GM19455 (cell line): ENCODE data around the gene PSMD13.
"Not testable (repeated sequence)": the region's sequence is repeated elsewhere in the genome, so short reads cannot be mapped to it uniquely, and the experiment has no call there.

Experiments used
- ATAC-seq: cut with Tn5 transposase; IDR thresholded peaks from one replicate; pipeline ENCODE4 v1.9.1; 2021; ENCODE audit not compliant: unreplicated experiment

PSMD13 gene

DNA sequence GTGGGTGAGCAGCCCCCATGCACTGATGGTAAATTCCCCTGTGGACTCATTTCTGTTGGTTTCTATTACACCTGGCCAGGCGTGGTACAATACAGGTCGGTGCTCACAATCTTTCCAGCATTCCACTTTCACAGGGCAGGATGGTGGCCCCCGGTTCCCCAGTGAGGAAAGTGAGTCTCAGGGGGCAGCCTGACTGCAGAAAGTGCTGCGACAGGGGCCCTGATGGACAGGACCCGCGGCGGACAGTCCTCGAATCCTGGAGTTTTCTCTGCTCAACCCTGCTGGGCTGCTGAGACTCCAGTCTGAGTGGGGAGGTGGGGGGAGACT, 49.1 kb downstream of the PSMD13 start:
- no peak for ATAC-seq

DNA sequence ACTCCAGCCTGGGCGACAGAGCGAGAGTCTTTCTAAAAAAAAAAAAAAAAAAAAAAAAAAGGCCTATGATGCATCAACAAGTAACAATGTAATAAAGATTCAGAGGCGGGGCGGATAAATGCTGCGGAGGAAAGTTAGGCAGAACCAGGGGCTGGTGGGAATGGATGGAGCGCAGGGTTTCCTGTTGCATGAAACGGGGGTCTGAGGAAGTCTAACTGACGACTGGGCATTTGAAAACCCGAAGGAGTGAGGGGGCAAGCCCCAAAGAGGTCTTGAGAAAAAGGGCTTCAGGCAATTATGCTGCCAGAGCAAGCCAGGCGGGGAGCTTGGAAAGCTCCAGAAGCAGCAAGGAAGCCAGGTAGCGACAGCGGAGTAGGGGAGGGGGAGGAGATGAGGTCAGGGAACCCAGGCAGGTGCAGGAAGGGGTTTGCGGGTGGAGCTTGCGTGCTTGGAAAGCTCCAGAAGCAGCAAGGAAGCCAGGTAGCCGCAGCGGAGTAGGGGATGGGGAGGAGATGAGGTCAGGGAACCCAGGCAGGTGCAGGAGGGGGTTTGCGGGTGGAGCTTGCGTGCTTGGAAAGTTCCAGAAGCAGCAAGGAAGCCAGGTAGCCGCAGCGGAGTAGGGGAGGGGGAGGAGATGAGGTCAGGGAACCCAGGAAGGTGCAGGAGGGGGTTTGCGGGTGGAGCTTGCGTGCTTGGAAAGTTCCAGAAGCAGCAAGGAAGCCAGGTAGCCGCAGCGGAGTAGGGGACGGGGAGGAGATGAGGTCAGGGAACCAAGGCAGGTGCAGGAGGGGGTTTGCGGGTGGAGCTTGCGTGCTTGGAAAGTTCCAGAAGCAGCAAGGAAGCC, 50.4 kb downstream of the PSMD13 start:
- not testable (repeated sequence) for ATAC-seq

DNA sequence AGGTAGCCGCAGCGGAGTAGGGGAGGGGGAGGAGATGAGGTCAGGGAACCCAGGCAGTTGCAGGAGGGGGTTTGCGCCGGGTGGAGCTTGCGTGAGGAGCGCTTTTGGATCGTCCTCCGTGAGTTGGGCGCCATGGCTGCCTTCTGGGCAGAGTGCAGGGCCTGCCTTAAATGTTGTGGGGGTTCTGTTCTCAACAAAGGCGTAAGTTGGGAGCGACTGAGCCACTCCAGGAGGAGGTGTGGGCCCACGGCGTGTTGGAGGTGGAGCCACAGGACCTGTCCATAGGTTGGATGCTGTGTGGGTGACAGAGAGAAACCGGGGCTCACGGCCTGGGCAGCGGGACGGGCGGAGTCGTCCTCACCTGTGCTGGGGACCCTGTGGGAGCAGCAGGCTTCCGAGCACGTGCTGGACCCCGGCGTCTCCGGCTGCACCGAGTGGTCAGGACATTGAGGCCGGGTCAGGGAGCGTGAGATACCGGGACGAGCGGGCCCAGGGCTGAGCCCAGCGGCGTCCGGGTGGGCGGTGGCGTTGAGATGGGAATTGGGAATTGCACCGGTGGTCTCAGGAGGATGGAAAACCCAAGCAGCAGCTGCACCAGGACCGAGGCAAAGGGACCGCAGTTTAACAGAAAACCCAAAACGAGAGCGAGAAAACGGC, 51.2 kb downstream of the PSMD13 start:
- no peak for ATAC-seq

DNA sequence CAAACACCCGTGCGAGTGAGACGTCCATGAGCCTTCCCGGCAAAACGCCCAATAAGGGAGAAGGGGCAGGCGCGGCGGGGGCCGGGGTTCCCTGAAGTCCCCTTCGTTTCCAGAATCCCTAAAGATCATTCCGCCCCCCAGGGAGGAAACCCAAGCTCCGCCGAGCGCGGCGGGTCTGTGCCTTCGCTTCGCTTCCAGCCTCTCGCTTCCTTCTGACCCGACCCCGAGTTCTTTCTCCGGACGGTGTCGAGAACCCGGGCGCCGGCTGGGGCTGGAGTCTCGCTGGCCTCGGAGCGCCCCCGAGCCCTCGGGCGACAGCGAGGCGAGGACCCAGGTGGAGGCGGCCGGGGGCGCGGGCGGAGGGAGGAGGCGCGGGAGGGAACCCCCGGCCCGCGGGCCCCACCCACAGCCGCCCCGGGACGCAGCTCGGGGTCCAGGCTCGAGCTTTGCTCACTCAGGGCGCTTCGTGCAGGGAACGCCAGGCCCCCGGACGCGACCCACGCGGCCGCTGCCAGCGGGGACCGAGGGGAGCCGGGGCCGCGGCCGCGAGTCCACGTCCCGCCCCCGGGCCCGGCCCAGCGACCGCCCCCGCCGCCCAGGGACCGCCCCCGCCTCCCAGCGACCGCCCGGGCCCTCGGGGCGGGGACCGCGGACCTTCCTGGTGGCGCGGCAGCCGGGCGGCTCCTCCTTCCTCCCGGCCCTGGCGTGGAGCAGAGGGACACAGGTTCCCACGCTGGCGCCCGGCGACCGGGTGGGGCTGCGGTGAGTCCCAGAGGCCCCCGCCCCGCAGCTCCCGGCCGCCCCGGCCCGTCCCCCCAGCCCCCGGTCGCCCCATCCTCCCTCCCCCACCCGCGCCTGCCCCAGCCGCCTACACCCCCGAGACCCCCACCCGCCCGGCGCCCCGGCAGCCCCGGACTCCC, 52.0 kb downstream of the PSMD13 start, which contains the start of gene PGGHG:
Gene PGGHG (plus strand): TSS at position 649 of the 920 bp plus-strand sequence. CDS start 691 bp downstream, outside the sequence.
- no peak for ATAC-seq

DNA sequence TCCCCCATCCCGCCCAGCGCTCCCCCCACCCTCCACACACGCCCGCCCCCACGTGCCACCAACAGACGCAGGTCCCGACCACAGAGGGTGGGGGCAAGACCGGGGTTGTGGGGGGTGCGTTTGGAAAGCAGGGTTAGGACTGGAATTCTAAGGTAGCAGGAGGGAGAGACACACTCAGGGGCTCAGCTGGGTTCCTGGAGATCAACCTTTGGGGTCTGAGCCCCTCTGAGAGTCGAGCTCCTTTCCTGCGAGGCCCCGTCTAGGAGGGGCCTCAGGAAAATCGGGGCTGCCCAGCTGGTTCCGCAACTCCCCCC, 52.6 kb downstream of the PSMD13 start:
- ATAC-seq, result no peak

DNA sequence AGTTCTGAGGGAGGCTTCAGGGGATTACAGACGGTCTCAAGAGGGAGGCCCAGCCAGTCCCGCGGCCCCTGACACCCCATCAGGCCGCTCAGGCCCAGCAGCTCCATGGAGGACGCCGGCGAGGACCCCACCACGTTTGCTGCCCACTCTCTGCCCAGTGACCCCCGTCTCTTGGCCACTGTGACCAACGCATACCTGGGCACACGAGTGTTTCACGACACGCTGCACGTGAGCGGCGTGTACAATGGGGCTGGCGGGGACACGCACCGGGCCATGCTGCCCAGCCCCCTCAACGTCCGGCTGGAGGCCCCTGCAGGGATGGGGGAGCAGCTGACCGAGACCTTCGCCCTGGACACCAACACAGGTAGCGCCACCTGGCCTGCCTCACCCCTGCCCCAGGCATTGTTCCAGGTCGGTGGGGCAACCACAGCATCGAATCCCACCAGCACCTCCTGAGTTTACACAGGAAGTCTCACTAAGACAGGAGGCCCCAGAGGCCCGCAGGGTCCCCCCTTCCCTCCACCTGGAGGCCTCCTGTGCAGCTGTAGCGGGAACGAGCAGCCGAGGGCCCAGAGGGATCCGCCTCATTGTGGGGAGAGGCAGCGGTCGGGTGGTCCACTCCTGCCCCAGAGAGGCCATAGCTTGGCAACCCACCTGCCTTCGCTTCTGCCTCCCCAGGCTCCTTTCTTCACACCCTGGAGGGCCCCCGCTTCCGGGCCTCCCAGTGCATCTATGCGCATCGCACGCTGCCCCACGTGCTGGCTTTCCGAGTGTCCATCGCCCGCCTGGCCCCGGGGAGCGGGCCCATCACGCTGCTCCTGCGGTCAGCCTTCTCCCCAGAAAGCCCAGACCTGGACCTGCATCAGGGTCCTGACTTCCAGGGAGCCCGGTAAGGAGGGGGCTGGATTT, 53.2 kb downstream of the PSMD13 start:
- ATAC-seq, result no peak

DNA sequence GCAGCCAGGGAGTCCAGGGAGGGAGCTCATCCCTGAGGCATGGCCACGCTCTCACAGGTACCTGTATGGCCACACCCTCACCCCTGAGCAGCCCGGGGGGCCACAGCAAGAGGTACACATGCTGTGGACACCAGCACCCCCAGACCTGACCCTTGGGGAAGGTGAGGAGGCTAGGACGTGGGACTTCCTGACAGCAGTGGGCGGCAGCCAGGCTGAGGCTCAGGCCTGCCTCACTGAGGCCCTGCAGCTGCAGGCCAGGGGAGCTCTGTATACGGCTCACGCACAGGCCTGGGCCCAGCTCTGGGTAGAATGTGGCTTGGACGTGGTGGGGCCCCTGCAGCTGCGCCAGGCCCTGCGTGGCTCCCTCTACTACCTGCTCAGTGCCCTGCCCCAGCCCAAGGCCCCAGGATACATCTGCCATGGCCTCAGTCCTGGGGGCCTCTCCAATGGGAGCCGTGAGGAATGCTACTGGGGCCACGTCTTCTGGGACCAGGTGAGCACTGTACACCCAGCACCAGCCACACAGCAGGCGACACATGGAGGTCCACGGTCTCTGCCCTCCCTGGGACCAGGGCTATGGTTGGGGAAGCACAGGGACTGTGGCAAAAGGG, 54.0 kb downstream of the PSMD13 start:
- no peak for ATAC-seq

DNA sequence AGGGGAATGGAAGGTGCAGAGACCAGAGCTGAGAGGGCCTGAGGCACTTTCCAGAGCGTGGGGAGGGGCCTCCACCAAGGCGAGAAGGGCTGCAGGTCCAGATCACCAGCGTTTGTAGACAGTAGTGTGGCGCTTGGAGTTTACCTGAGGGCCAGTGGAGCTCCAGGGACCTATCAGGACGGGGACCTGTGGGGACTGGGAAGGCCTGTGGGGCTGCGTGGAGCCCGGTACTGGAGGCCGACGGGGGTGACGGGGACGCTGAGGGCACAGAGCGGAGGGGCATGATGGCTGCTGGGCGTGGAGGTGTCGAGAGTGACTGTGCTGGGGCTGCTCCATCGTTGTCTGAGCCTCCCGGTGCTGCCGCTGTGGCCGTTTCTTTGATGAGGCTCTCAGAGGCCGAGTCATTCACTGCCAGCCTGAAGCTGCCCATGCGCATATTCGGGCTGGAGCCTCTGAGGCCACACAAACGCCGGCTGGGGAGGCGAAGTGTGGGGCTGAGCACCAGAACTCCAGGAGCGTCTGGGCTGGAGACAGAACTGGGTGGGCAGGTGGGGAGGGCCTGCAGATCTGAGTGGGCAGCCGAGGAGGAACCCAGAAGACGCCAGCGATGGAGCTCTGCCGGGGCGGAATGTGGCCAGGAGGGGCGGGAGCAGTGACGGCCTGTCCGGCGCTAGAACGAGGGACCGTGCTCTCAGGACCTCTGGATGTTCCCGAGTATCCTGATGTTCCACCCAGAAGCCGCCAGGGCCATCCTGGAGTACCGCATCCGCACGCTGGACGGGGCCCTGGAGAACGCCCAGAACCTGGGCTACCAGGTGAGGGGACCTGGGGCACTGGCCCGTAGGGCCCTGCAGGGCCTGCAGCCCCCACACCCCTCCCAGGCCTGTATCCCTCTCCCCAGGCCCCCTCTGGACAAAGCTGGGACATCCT, 54.8 kb downstream of the PSMD13 start:
- no peak for ATAC-seq

DNA sequence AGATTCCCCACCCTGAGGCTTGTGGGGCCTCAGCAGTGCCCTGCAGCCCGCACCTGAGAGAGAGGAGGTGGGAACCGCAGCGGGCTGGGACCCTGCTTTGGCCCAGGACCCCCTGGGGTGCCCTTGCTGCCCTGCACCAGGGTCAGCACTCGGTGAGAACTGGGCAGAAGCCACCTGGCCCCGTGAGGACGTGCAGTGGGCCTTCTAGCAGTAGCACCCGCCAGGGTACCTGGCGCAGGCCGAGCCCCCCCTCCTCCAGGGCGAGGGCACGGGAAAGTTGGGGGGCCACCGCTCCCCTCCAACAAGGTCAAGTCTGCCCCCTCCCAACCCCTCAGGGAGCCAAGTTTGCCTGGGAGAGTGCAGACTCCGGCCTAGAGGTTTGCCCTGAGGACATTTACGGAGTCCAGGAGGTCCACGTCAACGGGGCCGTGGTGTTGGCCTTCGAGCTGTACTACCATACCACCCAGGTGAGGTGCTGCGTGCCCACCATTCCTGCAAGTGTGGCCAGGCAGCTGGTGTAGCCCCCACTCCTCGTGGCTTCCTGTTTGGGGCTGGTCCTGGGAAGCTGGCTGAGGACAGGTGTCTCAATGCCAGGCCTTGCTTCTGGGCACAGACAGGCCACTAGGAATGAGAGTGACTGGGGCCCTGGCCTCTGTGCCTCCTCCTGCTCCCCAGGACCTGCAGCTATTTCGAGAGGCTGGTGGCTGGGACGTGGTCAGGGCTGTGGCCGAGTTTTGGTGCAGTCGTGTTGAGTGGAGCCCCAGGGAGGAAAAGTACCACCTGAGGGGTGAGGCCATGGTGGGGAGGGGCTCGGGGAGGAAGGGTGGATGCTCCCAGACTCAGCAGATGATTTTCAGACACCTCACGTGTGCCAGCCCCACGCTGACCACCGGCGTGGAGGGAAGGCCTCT, 55.7 kb downstream of the PSMD13 start:
- ATAC-seq, result no peak

DNA sequence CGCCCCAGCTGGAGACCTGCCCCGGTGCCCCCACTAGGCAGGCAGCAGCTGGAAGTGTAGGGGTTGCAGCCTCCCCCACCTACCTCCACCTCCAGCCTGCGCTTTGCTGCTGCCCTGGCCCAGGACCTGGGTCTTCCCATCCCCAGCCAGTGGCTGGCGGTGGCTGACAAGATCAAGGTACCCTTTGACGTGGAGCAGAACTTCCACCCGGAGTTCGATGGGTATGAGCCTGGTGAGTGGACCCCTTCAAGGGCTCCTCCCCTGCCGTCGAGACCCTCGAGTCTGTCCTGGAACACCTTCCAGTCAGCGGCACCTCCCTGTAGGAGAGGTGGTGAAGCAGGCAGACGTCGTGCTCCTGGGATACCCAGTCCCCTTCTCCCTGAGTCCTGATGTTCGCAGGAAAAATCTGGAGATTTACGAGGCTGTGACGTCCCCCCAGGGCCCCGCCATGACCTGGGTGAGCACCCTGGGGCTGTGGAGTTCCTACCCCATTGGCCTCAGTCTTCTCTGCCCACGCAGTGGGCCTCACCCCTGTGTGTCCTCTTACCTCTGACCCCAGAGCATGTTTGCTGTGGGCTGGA, 56.6 kb downstream of the PSMD13 start:
- no peak for ATAC-seq

DNA sequence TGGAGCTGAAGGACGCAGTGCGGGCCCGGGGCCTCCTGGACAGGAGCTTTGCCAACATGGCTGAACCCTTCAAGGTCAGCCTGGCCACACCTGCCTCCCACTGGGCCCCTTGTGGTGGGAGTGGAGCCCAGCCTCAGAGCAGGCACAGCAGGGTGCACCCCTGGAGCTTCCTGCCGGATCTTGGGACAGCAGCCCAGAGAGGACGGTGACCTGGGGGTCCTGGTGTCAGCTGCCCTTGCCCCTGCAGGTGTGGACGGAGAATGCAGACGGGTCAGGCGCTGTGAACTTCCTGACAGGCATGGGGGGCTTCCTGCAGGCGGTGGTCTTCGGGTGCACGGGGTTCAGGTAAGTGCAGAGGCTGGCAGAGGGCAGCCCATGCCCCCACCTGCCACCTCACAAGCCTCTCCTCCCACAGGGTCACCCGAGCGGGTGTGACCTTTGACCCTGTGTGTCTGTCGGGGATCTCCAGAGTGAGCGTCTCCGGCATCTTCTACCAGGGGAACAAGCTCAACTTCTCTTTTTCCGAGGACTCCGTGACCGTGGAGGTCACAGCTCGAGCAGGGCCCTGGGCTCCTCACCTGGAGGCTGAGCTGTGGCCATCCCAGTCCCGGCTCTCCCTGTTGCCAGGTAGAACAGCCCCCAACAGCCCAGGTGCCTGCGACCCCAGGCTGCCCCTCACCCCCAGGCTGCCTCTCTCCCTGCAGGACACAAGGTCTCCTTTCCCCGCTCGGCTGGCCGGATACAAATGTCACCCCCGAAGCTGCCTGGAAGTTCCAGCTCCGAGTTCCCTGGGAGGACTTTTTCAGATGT, 57.3 kb downstream of the PSMD13 start:
- no peak for ATAC-seq

DNA sequence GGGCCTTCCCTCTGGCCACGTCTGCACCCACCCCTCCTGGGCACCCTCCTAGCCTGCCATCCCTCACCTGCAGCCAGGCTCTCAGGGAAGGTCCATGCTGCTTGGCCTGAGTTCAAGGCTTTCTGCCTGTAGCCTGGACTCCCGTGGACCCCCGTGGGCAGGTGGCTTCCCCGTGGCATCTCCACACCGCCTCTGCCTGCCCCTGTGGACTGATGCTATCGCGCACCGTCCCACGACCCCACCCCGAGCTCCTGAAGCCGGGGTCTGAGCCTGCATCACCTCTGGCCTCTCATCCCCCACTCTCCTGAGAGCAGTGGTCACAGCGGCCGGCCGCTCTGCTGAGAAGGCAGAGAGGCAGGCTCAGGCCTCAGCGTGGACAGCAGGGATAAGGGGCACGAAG, 58.0 kb downstream of the PSMD13 start:
- no peak for ATAC-seq

DNA sequence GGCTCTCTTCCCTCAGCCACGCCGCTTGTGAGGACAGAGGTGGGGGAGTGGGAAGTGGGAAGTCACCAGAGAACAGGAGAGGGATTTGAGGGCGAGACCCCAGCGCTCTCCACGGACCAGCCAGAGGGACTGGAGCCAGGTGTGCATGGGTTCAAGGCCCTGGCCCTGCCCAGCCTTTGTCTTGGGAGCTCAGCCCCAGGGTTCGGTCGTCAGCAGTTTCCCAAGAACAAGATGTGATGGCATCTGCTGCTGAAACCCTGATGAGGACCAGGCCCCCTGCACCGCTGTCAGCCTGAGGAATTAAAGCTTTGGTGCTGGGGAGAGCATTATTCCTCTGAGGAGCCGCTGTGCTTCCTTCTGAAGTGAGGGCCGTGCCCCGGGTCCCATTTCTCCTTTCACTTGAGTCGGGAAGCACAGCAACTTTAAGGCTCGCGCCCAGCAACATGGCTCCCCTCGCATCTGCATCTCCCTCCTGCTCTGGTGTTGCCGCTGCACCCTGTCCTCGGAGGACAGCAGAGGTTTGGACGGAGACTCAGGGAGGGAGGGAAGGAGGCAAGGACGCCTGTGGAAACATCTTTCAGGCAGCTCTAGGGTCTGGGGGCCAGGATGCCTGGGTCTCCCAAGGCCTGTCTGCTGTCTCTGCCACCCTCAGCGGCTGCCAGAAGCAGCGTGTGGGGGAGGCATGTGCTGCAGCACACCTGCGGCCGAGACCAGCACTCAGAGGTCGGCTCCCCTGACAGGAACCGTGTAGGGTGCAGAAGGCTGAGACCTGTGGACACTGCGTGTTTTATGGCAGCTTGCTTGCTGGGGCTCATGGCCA, 58.8 kb downstream of the PSMD13 start:
- no peak for ATAC-seq

DNA sequence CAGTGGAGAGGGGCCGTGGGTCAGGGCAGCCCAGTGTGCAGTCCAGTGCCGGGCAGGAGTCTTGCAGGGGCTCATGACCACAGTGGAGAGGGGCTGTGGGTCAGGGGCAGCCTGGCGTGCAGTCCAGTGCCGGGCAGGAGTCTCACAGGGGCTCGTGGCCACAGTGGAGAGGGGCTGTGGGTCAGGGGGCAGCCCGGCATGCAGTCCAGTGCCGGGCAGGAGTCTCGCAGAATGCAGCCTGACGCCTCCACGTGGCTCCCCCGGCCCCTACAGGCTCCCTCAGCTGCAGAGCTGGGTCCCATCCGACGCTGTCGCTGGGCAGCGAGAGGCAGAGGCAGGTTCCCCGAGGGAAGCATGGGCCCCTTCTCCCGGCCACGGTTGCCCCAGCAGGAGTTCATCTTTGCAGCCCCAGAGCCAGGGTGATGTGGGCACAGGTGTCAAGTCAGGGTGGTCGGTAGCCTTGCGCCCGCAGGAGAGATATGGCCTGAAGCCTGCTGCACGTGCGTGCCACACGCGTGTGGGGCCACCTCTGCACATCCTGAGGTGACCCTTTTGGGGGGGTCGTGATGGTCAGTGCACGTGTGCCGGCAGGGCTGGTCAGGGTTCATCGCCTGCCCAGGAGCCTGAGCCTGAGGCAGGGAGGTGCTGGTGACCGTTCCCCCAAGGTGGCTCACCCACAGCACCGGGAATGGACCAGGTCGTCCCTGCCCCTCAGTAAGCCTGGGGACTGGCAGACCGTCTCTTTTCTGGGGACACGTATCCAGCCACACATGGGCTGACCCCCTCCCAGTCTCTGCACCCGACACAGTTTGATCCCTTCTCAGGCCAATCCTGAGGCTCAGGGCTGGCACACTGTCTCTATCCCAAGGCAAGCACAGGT, 59.6 kb downstream of the PSMD13 start:
- no peak for ATAC-seq

DNA sequence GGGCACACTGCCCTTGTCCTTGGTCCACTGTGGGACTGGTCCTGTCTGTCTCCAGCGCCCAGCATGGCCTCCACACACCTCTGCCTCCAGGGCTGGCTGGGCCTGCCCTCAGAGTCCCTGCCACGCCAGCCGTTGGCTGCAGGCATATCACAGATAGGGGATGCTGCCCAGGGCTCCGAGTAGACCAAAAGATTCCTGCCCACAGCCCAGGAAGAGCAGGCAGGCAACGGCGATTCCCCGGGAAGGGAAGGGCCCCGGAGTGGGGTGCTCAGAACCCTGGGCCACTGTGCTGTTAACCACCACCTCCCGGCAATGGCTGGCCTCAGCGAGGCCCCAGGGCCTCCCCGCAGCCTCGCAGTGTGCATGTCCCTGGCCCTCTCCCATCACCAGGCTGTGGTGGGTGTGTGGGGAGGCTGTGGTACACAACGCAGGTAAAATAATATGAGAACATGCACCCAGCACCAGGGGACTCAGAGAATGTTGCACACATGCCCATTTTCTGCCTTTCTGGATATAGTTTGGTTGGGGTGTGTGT, 60.3 kb downstream of the PSMD13 start:
- no peak for ATAC-seq
